GM12875 (cell line): Measurements from ENCODE around the gene NEK4.

Experiments used
- H3K4me3 ChIP-seq: one replicate; pipeline ENCODE4 v1.5.1; 2011; ENCODE audit warnings: low read depth, low read length, control low read depth
- CTCF ChIP-seq: IDR thresholded peaks from 2 replicates; pipeline ENCODE4 v1.5.1; 2011; ENCODE audit warnings: low read depth, mild to moderate bottlenecking, control low read depth, inconsistent platforms, low read length, moderate library complexity, borderline replicate concordance; ENCODE audit not compliant: insufficient read depth

Gene NEK4

GRCh38 chr3:52671676-52672075 lies 99.1 kb downstream of the NEK4 start:
- H3K4me3 ChIP-seq: no peak overlapping the region
- no peak for TF ChIP-seq CTCF

DNA sequence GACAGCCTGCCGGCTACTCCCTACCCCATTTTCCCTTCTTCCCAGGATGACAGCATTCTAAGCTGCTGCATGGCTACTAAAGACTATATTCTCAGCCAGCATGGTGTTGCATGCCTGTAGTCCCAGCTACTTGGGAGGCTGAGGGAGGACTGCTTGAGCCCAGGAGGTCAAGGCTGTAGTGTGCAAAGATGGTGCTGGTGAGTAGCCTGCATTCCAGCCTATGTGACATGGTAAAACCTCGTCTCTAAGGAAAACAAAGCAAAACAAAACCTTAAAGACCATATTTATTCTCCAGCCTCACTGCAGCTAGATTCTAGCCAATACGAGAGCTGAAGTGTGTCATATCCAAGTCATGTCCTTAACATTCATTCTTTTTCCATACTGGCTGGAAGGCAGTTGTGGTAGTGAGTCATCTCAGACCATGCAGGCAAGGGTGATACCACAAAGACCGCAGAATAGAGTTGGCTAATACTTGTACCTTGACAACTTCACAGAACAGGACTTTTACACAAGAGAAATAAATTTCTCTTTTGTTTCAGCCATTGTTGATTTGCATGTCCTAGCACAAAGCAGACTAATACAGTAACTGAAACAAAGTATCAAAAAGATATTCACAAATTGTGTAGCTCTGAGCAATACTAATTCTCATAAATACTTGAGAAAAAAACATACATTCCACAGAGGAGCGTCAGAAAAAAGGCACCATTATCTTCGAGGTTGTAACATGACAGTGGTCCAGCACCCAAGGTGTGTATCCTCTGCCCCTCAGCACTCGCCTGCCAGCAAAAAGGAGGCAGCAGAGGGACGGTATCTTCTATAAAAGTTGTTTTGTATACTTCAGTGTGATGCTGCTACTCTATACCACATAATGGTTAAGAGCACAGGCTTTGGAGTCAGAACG lies 99.9 kb downstream of the NEK4 start:
- TF ChIP-seq CTCF: no peak
- no peak overlapping the region for H3K4me3 ChIP-seq

GRCh38 chr3:52663098-52663497 lies 107.6 kb downstream of the NEK4 start:
- TF ChIP-seq CTCF: no peak

GRCh38 chr3:52660046-52660445 lies 110.7 kb downstream of the NEK4 start:
- no peak overlapping the region for H3K4me3 ChIP-seq
- no peak for TF ChIP-seq CTCF

More at GRCh38 chr3:52663098-52663497, 107.6 kb downstream of the NEK4 start:
- no peak overlapping the region for H3K4me3 ChIP-seq
